PFSK-1 (cell line): ENCODE results near the gene HDAC4.

Source experiments
- FOXP2 ChIP-seq: optimal IDR thresholded peaks from 2 replicates; pipeline ENCODE3; 2011; ENCODE audit warnings: borderline replicate concordance, control low read depth, inconsistent platforms; ENCODE audit not compliant: insufficient read depth; ENCODE audit errors: extremely low read length, extremely low read depth
- POLR2AphosphoS5 ChIP-seq: IDR thresholded peaks from 2 replicates; pipeline ENCODE4 v1.6.1; 2012; ENCODE audit warnings: low read depth, mild to moderate bottlenecking, control low read depth, low read length, moderate library complexity
- REST ChIP-seq, 2 experiments: IDR thresholded peaks; 2 replicates each; pipeline versions ENCODE4 v1.6.1 to v1.8.0; 2011 to 2012; ENCODE audit warnings: low read depth in 2 of 2, low read length in 2 of 2, control low read depth in 1 of 2, inconsistent platforms in 1 of 2, mild to moderate bottlenecking in 1 of 2, moderate library complexity in 1 of 2; ENCODE audit not compliant: insufficient read depth in 1 of 2
- SIN3A ChIP-seq: IDR thresholded peaks from 2 replicates; pipeline ENCODE4 v1.6.1; 2012; ENCODE audit warnings: mild to moderate bottlenecking, low read length, moderate library complexity, borderline replicate concordance; ENCODE audit not compliant: insufficient read depth
- TAF1 ChIP-seq: IDR thresholded peaks from 2 replicates; pipeline ENCODE4 v1.6.1; 2012; ENCODE audit warnings: low read length, control low read depth, borderline replicate concordance; ENCODE audit not compliant: insufficient read depth

Gene HDAC4

DNA sequence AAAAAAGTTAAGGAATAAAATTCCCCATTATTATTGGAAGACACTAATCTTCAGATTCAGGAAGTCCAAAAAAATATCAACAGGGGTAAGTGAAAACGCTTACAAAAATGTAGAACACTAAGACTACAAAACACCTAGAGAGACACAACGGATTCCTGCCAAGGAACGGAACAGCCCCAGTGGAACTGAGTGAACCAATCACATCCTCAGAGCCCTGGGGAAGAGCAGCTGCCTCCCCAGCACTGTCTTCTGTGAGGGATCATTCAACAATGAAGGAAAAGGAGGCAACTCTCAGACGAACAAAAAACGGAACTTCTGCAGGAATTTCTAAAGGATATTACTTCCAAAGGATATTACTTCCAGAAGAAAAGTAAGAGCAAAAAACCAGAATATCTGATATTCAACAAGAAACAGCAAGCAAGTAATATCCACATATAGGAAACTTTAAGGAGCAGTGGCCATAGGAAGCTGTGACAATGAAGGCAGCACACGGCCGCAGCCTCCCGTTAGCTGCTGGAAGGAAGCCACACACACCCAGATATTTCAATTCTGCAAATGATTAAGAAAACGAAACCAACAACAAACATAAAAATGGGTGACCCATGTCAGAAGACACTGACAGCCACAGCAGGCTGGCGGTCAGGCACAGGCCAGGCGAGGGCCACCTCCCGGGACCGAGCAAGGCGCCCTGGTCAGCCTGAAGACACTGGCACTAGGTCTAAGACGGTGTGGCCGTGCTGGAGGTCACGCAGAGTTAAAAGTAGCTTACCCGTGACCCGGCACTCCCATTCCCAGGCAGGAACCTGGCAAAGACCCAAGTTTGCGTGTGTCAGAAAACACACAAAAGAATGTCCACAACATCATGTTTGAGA lies 81.8 kb downstream of the HDAC4 start:
- TF ChIP-seq SIN3A (no peak), FOXP2 (no peak), TAF1 (no peak), REST (IDR thresholded peaks at IDR 0.05; ENCODE audit: insufficient read depth in 1 of 2, low read depth in 2 of 2, low read length in 2 of 2) (no peak), POLR2AphosphoS5 (no peak)

GRCh38 chr2:239318151-239318611 lies 82.6 kb downstream of the HDAC4 start:
- no peak for TF ChIP-seq SIN3A
- no peak for TF ChIP-seq REST (IDR thresholded peaks at IDR 0.05; ENCODE audit: insufficient read depth in 1 of 2, low read depth in 2 of 2, low read length in 2 of 2)

- TF ChIP-seq FOXP2 (no peak), POLR2AphosphoS5 (no peak), TAF1 (no peak), REST (IDR thresholded peaks at IDR 0.05; ENCODE audit: insufficient read depth in 1 of 2, low read depth in 2 of 2, low read length in 2 of 2) (no peak), SIN3A (no peak)
Measured at GRCh38 chr2:239316562-239317465, 84.0 kb downstream of the HDAC4 start.

- TF ChIP-seq FOXP2 (no peak), TAF1 (no peak), SIN3A (no peak)
Measured at GRCh38 chr2:239315308-239315707, 85.5 kb downstream of the HDAC4 start.

DNA sequence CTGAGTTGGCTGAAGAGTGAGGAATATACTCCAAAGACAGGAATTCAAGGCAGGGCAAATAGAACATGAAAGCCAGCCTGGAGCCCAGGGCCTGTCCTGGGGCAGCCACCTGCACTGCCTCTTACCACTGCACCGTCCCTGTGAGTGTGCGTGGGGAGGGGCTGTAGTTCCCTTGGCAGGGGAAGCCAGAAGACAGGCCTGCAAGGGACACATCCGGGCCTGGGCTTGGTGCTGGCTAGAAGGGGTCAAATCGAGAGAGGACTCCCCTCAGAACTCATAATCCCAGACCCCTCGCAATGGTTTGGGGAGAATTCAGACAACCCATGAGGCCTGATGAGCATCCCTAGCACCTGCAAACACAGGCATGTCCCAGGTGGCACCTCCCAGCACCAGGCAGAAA lies 87.0 kb downstream of the HDAC4 start:
- TF ChIP-seq TAF1 (no peak), REST (IDR thresholded peaks at IDR 0.05; ENCODE audit: insufficient read depth in 1 of 2, low read depth in 2 of 2, low read length in 2 of 2) (no peak), POLR2AphosphoS5 (no peak), SIN3A (no peak), FOXP2 (no peak)
